Endodermal cell (in vitro differentiated cells): ENCODE data around the gene ADRB2. TPM values are rescaled to one million over a fixed set of nuclear protein-coding genes. Genes with fewer than 3 reads are reported as not detected.

ENCODE experiments used
- DNase-seq: peaks from one replicate; pipeline ENCODE4 v3.0.0-alpha.2; 2017
- H3K27ac ChIP-seq: 2 replicates; pipeline ENCODE4 v1.5.1; 2013; ENCODE audit warnings: mild to moderate bottlenecking, low read depth, low read length, moderate library complexity
- H3K27me3 ChIP-seq: 2 replicates; pipeline ENCODE4 v1.6.1; 2013; ENCODE audit warnings: mild to moderate bottlenecking, low read length, moderate library complexity; ENCODE audit not compliant: insufficient read depth, control insufficient read depth, poor library complexity, severe bottlenecking
- H3K36me3 ChIP-seq: 2 replicates; pipeline ENCODE4 v1.7.0; 2013; ENCODE audit warnings: mild to moderate bottlenecking, low read length, moderate library complexity; ENCODE audit not compliant: control insufficient read depth, insufficient read depth
- H3K4me1 ChIP-seq: one replicate; pipeline ENCODE4 v1.7.0; 2013; ENCODE audit warnings: low read length; ENCODE audit not compliant: control insufficient read depth, insufficient read depth
- H3K4me3 ChIP-seq: 2 replicates; pipeline ENCODE4 v1.5.1; 2013; ENCODE audit warnings: mild to moderate bottlenecking, low read length, moderate library complexity
- H3K9ac ChIP-seq: 2 replicates; pipeline ENCODE4 v1.6.1; 2013; ENCODE audit warnings: mild to moderate bottlenecking, low read length, moderate library complexity; ENCODE audit not compliant: poor library complexity, severe bottlenecking; ENCODE audit errors: extremely low read depth
- H3K9me3 ChIP-seq: 2 replicates; pipeline ENCODE4 v1.6.1; 2013; ENCODE audit warnings: mild to moderate bottlenecking, low read length, moderate library complexity; ENCODE audit not compliant: control insufficient read depth
- H3K27ac Mint-ChIP-seq: 2 replicates; pipeline ENCODE4 v1.8.0; 2020; ENCODE audit warnings: mixed read lengths
- H3K27me3 Mint-ChIP-seq: 2 replicates; pipeline ENCODE4 v1.8.0; 2021; ENCODE audit warnings: mild to moderate bottlenecking, mixed read lengths; ENCODE audit not compliant: insufficient read depth
- H3K36me3 Mint-ChIP-seq: 2 replicates; pipeline ENCODE4 v1.8.0; 2020; ENCODE audit warnings: low read depth, mixed read lengths
- H3K4me1 Mint-ChIP-seq: 2 replicates; pipeline ENCODE4 v1.8.0; 2020; ENCODE audit warnings: mixed read lengths
- H3K4me3 Mint-ChIP-seq: 2 replicates; pipeline ENCODE4 v1.8.0; 2020; ENCODE audit warnings: mild to moderate bottlenecking, moderate library complexity, mixed read lengths
- H3K9me3 Mint-ChIP-seq: 2 replicates; pipeline ENCODE4 v1.8.0; 2020; ENCODE audit warnings: mild to moderate bottlenecking, mixed read lengths
- CTCF ChIP-seq: fragments of 200-600 bp; sonication (generic); conservative IDR thresholded peaks from 2 replicates; pipeline ENCODE4 v1.5.0; 2021; ENCODE audit warnings: antibody characterized with exemption, mild to moderate bottlenecking
- WGBS, 2 experiments: methylation state at CpG; one replicate each; pipeline versions ENCODE4 v1.1.5 to v1.1.7; 2013; ENCODE audit warnings: missing lambda C conversion rate in 2 of 2, mixed read lengths in 1 of 2; ENCODE audit not compliant: insufficient coverage in 1 of 2, insufficient read length in 1 of 2; 5-methylcytosine and 5-hydroxymethylcytosine counted together
- total RNA-seq, 2 donors: library from RNA; stranded (reverse); fragmentation: NEBNext Ultra II Directional in 1 of 2; extraction: Animal tissue kit (Norgen Biotek cat#: 25700) in 1 of 2; gene quantifications; 2 replicates in 1 of 2; 3 replicates in 1 of 2; pipeline ENCODE4 v1.2.1, GENCODE V29; 2021

ADRB2 gene
- total RNA-seq, 2 donors from 2014 or later: 0.20 to 0.42 TPM

DNA sequence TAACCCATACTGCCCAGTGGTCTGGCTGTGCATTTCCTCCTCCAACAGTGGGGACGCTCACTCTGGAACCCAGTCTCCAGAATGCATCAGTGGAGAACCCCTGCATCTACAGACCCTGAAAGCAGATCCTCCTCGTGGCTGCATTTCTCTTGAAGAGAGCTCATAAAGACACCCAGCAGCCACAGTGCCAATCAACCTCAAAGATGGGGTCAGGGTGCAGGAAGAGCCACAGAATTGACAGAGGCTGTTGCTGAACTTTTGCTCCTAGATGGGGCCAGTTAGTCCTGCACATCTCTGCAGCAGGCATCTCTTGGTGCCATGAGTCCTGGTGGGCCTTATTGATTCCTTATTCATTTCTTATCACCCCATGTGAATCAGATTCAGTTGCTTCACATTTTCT is 39.6 kb downstream of the ADRB2 start:
- no peaks in the 10 kb centered on the region for H3K9me3 Mint-ChIP-seq
- DNase-seq: no peak
- Histone ChIP-seq H3K27ac (no peak overlapping the region), H3K9me3 (no peaks in the 10 kb centered on the region), H3K4me1 (no peaks in the 10 kb centered on the region), H3K4me3 (no peak overlapping the region), H3K27me3 (peaks cover 21% of the 10 kb centered on the region), H3K36me3 (no peaks in the 10 kb centered on the region), H3K9ac (no peak overlapping the region)
- H3K4me1 Mint-ChIP-seq: peaks cover 2% of the 10 kb centered on the region
- H3K4me3 Mint-ChIP-seq: no peak overlapping the region
- WGBS, 2 experiments: 90 to 93% methylated on average over 2 of the region's 2 CpGs
- no peak for TF ChIP-seq CTCF
- H3K27ac Mint-ChIP-seq: no peak overlapping the region
- peaks cover 17% of the 10 kb centered on the region for H3K27me3 Mint-ChIP-seq
- H3K36me3 Mint-ChIP-seq: no peaks in the 10 kb centered on the region

GRCh38 chr5:148873120-148873519 is 46.7 kb downstream of the ADRB2 start:
- Mint-ChIP-seq H3K9me3 (no peaks in the 10 kb centered on the region), H3K27me3 (no peaks in the 10 kb centered on the region), H3K4me1 (peaks cover 5% of the 10 kb centered on the region), H3K36me3 (no peaks in the 10 kb centered on the region), H3K4me3 (no peak overlapping the region), H3K27ac (no peak overlapping the region)
- DNase-seq: no peak
- H3K27me3 ChIP-seq: no peaks in the 10 kb centered on the region
- peaks cover 2% of the 10 kb centered on the region for H3K4me1 ChIP-seq
- no peak overlapping the region for H3K9ac ChIP-seq
- no peak overlapping the region for H3K27ac ChIP-seq
- H3K9me3 ChIP-seq: no peaks in the 10 kb centered on the region
- TF ChIP-seq CTCF: no peak
- H3K36me3 ChIP-seq: no peaks in the 10 kb centered on the region
- 88 to 96% methylated on average over 5 of the region's 5 CpGs for WGBS, 2 experiments
- no peak overlapping the region for H3K4me3 ChIP-seq

GRCh38 chr5:148873690-148874485 is 47.5 kb downstream of the ADRB2 start:
- Histone ChIP-seq H3K9ac (no peak overlapping the region), H3K27me3 (no peaks in the 10 kb centered on the region), H3K4me1 (peaks cover 2% of the 10 kb centered on the region), H3K4me3 (no peak overlapping the region), H3K27ac (no peak overlapping the region), H3K9me3 (no peaks in the 10 kb centered on the region), H3K36me3 (no peaks in the 10 kb centered on the region)
- TF ChIP-seq CTCF: no peak
- 61 to 63% methylated on average over 2 to 3 of the region's 3 CpGs for WGBS, 2 experiments
- no peak overlapping the region for H3K27ac Mint-ChIP-seq
- H3K4me3 Mint-ChIP-seq: no peak overlapping the region
- no peaks in the 10 kb centered on the region for H3K36me3 Mint-ChIP-seq
- peaks cover 5% of the 10 kb centered on the region for H3K4me1 Mint-ChIP-seq
- no peak for DNase-seq
- no peaks in the 10 kb centered on the region for H3K9me3 Mint-ChIP-seq
- no peaks in the 10 kb centered on the region for H3K27me3 Mint-ChIP-seq
